HL-60 (cell line): ENCODE measurements around the gene PCDHB5.

Source experiments
- GABPA ChIP-seq: IDR thresholded peaks from 2 replicates; pipeline ENCODE4 v1.6.1; 2012; ENCODE audit warnings: low read depth
- POLR2AphosphoS5 ChIP-seq: IDR thresholded peaks from 2 replicates; pipeline ENCODE4 v1.6.1; 2012; ENCODE audit warnings: low read depth
- TF ChIP-seq, protein P1 (sequence below): IDR thresholded peaks from one replicate; pipeline ENCODE4 v1.5.1; 2011; ENCODE audit warnings: low read length, control low read depth, inconsistent platforms; ENCODE audit not compliant: insufficient read depth
- TF ChIP-seq, protein P2 (sequence below): IDR thresholded peaks from 2 replicates; pipeline ENCODE4 v1.6.1; 2012; ENCODE audit warnings: low read depth; ENCODE audit not compliant: insufficient replicate concordance

DNA sequence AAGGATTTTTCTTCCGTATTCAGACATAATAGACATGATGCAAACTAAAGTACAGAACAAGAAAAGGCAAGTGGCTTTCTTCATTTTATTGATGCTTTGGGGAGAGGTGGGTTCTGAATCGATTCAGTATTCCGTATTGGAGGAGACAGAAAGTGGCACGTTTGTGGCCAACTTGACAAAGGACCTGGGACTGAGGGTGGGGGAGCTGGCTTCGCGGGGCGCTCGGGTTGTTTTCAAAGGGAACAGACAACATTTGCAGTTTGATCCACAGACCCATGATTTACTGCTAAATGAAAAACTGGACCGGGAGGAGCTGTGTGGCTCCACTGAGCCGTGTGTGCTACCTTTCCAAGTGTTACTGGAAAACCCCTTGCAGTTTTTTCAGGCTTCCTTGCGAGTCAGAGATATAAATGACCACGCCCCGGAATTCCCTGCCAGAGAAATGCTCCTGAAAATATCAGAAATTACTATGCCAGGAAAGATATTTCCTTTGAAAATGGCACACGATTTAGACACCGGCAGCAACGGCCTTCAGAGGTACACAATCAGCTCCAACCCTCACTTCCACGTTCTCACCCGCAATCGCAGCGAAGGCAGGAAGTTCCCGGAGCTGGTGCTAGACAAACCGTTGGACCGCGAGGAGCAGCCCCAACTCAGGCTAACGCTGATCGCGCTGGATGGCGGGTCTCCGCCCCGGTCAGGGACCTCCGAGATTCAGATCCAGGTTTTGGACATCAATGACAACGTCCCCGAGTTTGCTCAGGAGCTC, 15.4 kb downstream of the PCDHB5 start:
- TF ChIP-seq, protein P1, sequence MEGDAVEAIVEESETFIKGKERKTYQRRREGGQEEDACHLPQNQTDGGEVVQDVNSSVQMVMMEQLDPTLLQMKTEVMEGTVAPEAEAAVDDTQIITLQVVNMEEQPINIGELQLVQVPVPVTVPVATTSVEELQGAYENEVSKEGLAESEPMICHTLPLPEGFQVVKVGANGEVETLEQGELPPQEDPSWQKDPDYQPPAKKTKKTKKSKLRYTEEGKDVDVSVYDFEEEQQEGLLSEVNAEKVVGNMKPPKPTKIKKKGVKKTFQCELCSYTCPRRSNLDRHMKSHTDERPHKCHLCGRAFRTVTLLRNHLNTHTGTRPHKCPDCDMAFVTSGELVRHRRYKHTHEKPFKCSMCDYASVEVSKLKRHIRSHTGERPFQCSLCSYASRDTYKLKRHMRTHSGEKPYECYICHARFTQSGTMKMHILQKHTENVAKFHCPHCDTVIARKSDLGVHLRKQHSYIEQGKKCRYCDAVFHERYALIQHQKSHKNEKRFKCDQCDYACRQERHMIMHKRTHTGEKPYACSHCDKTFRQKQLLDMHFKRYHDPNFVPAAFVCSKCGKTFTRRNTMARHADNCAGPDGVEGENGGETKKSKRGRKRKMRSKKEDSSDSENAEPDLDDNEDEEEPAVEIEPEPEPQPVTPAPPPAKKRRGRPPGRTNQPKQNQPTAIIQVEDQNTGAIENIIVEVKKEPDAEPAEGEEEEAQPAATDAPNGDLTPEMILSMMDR, result no peak
- TF ChIP-seq POLR2AphosphoS5, result no peak
- TF ChIP-seq, protein P2, sequence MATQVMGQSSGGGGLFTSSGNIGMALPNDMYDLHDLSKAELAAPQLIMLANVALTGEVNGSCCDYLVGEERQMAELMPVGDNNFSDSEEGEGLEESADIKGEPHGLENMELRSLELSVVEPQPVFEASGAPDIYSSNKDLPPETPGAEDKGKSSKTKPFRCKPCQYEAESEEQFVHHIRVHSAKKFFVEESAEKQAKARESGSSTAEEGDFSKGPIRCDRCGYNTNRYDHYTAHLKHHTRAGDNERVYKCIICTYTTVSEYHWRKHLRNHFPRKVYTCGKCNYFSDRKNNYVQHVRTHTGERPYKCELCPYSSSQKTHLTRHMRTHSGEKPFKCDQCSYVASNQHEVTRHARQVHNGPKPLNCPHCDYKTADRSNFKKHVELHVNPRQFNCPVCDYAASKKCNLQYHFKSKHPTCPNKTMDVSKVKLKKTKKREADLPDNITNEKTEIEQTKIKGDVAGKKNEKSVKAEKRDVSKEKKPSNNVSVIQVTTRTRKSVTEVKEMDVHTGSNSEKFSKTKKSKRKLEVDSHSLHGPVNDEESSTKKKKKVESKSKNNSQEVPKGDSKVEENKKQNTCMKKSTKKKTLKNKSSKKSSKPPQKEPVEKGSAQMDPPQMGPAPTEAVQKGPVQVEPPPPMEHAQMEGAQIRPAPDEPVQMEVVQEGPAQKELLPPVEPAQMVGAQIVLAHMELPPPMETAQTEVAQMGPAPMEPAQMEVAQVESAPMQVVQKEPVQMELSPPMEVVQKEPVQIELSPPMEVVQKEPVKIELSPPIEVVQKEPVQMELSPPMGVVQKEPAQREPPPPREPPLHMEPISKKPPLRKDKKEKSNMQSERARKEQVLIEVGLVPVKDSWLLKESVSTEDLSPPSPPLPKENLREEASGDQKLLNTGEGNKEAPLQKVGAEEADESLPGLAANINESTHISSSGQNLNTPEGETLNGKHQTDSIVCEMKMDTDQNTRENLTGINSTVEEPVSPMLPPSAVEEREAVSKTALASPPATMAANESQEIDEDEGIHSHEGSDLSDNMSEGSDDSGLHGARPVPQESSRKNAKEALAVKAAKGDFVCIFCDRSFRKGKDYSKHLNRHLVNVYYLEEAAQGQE, result no peak
- no peak for TF ChIP-seq GABPA
